Peyer's patch (tissue), 4 donors: ENCODE results near the gene ZNF804B.

Experiments used
- POLR2A ChIP-seq, 2 donors: fragments of 450-650 bp; IDR thresholded peaks; one replicate each; pipeline ENCODE4 v1.5.1; 2017; ENCODE audit warnings: antibody characterized with exemption in 2 of 2, mild to moderate bottlenecking in 2 of 2, moderate library complexity in 2 of 2
- TF ChIP-seq, protein P1 (sequence below), 6 experiments: fragments of 450-650 bp in 4 of 6; fragments of 200-600 bp in 2 of 6; sonication (generic) in 1 of 6; IDR thresholded peaks; one replicate each; pipeline ENCODE4 v1.5.1; 2017 to 2019; ENCODE audit warnings: antibody characterized with exemption in 6 of 6, mild to moderate bottlenecking in 3 of 6, moderate library complexity in 1 of 6

DNA sequence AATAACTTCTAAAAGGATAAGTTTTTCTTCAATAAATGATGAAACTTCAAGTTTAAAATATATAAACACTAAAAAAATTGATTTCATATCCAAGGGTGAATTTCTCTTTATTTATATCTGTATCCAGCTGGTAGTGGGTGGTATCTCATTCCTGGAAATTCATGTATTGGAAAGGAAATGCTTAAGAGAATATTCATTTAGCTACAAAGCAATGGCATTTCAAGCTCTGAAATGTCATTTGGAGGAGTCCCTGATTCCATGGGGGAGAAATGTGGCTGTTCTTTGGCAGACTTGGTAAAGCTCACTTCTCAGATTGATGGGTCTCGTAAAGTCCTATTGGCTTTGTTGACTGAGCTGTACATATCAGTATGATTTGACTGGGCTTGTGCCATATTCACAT, 192.3 kb downstream of the ZNF804B start:
- TF ChIP-seq, protein P1, sequence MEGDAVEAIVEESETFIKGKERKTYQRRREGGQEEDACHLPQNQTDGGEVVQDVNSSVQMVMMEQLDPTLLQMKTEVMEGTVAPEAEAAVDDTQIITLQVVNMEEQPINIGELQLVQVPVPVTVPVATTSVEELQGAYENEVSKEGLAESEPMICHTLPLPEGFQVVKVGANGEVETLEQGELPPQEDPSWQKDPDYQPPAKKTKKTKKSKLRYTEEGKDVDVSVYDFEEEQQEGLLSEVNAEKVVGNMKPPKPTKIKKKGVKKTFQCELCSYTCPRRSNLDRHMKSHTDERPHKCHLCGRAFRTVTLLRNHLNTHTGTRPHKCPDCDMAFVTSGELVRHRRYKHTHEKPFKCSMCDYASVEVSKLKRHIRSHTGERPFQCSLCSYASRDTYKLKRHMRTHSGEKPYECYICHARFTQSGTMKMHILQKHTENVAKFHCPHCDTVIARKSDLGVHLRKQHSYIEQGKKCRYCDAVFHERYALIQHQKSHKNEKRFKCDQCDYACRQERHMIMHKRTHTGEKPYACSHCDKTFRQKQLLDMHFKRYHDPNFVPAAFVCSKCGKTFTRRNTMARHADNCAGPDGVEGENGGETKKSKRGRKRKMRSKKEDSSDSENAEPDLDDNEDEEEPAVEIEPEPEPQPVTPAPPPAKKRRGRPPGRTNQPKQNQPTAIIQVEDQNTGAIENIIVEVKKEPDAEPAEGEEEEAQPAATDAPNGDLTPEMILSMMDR (IDR thresholded peaks at IDR 0.05): no peak
- TF ChIP-seq POLR2A (IDR thresholded peaks at IDR 0.05): no peak
